H1 (cell line): ENCODE measurements around the gene FOXP4.

Source experiments
- BACH1 ChIP-seq: IDR thresholded peaks from 2 replicates; pipeline ENCODE4 v1.6.1; 2012; ENCODE audit warnings: low read length, improper control_type of control experiment
- EZH2 ChIP-seq: fragments of 200-600 bp; sonication (generic); IDR thresholded peaks from 2 replicates; pipeline ENCODE4 v1.7.1; 2012; ENCODE audit warnings: low read depth, mild to moderate bottlenecking, moderate library complexity, low read length, inconsistent platforms; ENCODE audit not compliant: severe bottlenecking
- RAD21 ChIP-seq, 2 experiments: IDR thresholded peaks in 1 of 2; conservative IDR thresholded peaks in 1 of 2; 2 replicates each; pipeline ENCODE4 v1.6.1; 2011; ENCODE audit warnings: low read depth in 2 of 2, low read length in 2 of 2, improper control_type of control experiment in 1 of 2, inconsistent platforms in 1 of 2, mild to moderate bottlenecking in 1 of 2, moderate library complexity in 1 of 2
- RFX5 ChIP-seq: IDR thresholded peaks from 2 replicates; pipeline ENCODE4 v1.6.1; 2011; ENCODE audit warnings: low read depth, low read length, improper control_type of control experiment, borderline replicate concordance
- TAF1 ChIP-seq: IDR thresholded peaks from 2 replicates; pipeline ENCODE4 v1.6.1; 2011; ENCODE audit warnings: mild to moderate bottlenecking, low read depth, low read length
- TF ChIP-seq, protein P1 (sequence below): IDR thresholded peaks from 2 replicates; pipeline ENCODE4 v1.6.1; 2012; ENCODE audit warnings: inconsistent platforms
- TF ChIP-seq, protein P2 (sequence below), 3 experiments: IDR thresholded peaks; 1 replicate in 2 of 3; 2 replicates in 1 of 3; pipeline versions ENCODE4 v1.5.1 to v1.6.1; 2011; ENCODE audit warnings: low read length in 3 of 3, mild to moderate bottlenecking in 3 of 3, inconsistent platforms in 2 of 3, low read depth in 1 of 3, moderate library complexity in 1 of 3; ENCODE audit not compliant: insufficient read depth in 1 of 3; ENCODE audit errors: control extremely low read depth in 1 of 3

DNA sequence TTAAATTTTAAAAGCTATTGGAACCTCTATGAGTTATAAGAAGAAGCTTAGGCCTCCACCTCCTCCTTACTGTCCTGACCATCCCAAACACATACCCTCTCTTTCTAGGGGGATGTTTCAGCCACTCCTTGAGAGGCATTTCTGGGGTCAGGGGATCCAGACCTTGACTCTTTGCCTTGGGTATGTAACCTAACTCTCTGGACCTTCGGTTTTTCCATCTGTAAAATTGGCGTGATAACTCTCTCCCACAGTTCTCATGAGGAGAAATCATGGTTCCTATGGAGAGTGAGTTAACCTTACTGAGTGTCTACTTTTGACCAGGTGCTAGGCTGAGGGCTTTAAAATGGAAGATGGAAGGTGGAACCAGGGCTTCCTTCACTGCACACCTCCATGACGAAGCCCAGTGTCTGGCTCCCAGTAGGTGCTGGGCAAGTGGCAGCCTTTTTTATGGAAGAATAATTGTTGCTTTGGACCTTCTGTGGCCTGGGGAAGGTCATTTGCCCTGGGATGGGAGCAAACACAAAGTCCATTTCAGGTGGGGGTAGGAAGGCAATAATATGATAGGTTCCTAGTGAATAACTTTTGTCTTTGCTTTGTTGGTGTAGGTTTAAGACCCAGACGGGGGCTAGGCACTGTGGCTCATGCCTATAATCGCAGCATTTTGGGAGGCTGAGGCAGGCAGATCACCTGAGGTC lies 18.4 kb downstream of the FOXP4 start:
- TF ChIP-seq, protein P1, sequence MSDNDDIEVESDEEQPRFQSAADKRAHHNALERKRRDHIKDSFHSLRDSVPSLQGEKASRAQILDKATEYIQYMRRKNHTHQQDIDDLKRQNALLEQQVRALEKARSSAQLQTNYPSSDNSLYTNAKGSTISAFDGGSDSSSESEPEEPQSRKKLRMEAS: no peak
- TF ChIP-seq EZH2: no peak
- no peak for TF ChIP-seq RFX5
- no peak for TF ChIP-seq TAF1
- TF ChIP-seq RAD21 (IDR thresholded peaks at IDR 0.05 in 1 of 2, conservative IDR thresholded peaks at IDR 0.05 in 1 of 2; ENCODE audit: low read depth in 2 of 2, low read length in 2 of 2): no peak
- TF ChIP-seq, protein P2, sequence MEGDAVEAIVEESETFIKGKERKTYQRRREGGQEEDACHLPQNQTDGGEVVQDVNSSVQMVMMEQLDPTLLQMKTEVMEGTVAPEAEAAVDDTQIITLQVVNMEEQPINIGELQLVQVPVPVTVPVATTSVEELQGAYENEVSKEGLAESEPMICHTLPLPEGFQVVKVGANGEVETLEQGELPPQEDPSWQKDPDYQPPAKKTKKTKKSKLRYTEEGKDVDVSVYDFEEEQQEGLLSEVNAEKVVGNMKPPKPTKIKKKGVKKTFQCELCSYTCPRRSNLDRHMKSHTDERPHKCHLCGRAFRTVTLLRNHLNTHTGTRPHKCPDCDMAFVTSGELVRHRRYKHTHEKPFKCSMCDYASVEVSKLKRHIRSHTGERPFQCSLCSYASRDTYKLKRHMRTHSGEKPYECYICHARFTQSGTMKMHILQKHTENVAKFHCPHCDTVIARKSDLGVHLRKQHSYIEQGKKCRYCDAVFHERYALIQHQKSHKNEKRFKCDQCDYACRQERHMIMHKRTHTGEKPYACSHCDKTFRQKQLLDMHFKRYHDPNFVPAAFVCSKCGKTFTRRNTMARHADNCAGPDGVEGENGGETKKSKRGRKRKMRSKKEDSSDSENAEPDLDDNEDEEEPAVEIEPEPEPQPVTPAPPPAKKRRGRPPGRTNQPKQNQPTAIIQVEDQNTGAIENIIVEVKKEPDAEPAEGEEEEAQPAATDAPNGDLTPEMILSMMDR (IDR thresholded peaks at IDR 0.05; ENCODE audit: control extremely low read depth in 1 of 3, insufficient read depth in 1 of 3, low read depth in 1 of 3, low read length in 3 of 3): no peak
- no peak for TF ChIP-seq BACH1
